Psoas muscle (tissue), 8 donors: Measurements from ENCODE around the gene DDX39B. TPM values are rescaled to one million over a fixed set of nuclear protein-coding genes. Genes with fewer than 3 reads are reported as not detected.

ENCODE experiments used
- ATAC-seq, 4 donors: fragments of 200-7000 bp; cut with Tn5 transposase; one replicate each; pipeline ENCODE4 v1.9.1; 2020; ENCODE audit warnings: moderate library complexity in 3 of 4, mild to moderate bottlenecking in 2 of 4
- DNase-seq, 2 donors: peaks; one replicate each; pipeline ENCODE4 v3.0.0-alpha.2; 2020
- H3K27ac ChIP-seq: fragments of 200-600 bp; one replicate; pipeline ENCODE4 v1.8.0; 2022
- H3K27me3 ChIP-seq, 3 donors: fragments of 200-600 bp in 1 of 3; one replicate each; pipeline versions ENCODE4 v1.6.1 to v1.8.0; 2013 to 2022; ENCODE audit warnings: low read length in 2 of 3, mild to moderate bottlenecking in 2 of 3, moderate library complexity in 1 of 3; ENCODE audit not compliant: insufficient read depth in 3 of 3
- H3K36me3 ChIP-seq, 2 donors: fragments of 200-600 bp in 1 of 2; one replicate each; pipeline versions ENCODE4 v1.6.1 to v1.8.0; 2013 to 2022; ENCODE audit warnings: low read depth in 1 of 2, mild to moderate bottlenecking in 1 of 2, moderate library complexity in 1 of 2; ENCODE audit not compliant: insufficient read depth in 1 of 2
- H3K4me1 ChIP-seq: fragments of 200-600 bp; one replicate; pipeline ENCODE4 v1.8.0; 2022
- H3K4me3 ChIP-seq: fragments of 200-600 bp; one replicate; pipeline ENCODE4 v1.8.0; 2022; ENCODE audit warnings: mild to moderate bottlenecking
- H3K9me3 ChIP-seq: fragments of 200-600 bp; one replicate; pipeline ENCODE4 v1.8.0; 2022
- WGBS, 3 donors: extraction: QIAGEN DNeasy Blood & Tissue Kit; methylation state at CpG; one replicate each; pipeline versions ENCODE4 v1.1.6 to v1.1.7; 2013; 5-methylcytosine and 5-hydroxymethylcytosine counted together
- intact Hi-C, 2 donors: fragments of 100-400 bp; cut with DNase I; formaldehyde crosslinking; loops; one replicate each; pipeline versions ENCODE4 v1.11.0 to v1.14.2; 2022
- polyA plus RNA-seq, 3 donors: library from polyadenylated mRNA; stranded (reverse); fragments of 200-250 nt; gene quantifications; one replicate each; pipeline ENCODE4 v1.2.3, GENCODE V29; 2013
- total RNA-seq, 4 donors: library from RNA; stranded (reverse); fragmentation: NEBNext Ultra II Directional in 2 of 4; extraction: Animal tissue kit (Norgen Biotek cat#: 25700) in 2 of 4; gene quantifications; one replicate each; pipeline versions ENCODE4 v1.2.1 to v1.2.4, GENCODE V29; 2021 to 2023
- TF ChIP-seq, protein P1 (sequence below): fragments of 200-600 bp; IDR thresholded peaks from one replicate; pipeline ENCODE4 v1.8.0; 2022; ENCODE audit warnings: antibody characterized with exemption
- donor health status: healthy with polysubstance abuse.
- donor health status: DM: no; HTN: no; CAD: no; lungs with moderate emphysema.
- donor health status: Bipolar disorder and iron deficiency.
- donor health status: healthy.
- donor health status: DM: yes; HTN: yes; CAD: no.
- donor health status: DM: no; HTN: no; CAD: no.
- donor health status: DM: no; HTN: no; CAD: no.
- donor health status: DM: yes; HTN: yes; CAD: no.

DDX39B gene
- total and polyA plus RNA-seq, 7 donors = 128 to 186 (median 148) TPM

DNA sequence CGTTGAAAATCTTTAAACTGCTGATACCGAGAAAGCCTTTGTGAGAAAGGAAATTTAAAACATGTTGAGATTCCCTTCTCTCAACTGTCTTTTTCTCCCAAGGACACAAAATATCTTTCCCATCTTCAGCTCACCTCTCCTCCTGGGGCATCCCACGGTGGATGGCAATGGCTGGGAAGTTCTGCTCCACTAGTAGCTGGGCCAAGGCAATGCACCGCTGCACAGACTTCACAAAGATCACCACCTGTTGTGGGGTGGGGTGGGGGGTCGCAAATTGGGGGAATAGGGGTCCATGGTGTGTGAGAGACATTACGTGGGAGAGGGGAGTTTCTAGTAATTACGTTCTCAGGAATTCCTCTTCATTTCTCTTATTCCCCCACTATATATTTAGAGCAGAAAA is 10.6 kb downstream of the DDX39B start:
- DNase-seq (no peak), ATAC-seq (no peak)
- TF ChIP-seq, protein P1, sequence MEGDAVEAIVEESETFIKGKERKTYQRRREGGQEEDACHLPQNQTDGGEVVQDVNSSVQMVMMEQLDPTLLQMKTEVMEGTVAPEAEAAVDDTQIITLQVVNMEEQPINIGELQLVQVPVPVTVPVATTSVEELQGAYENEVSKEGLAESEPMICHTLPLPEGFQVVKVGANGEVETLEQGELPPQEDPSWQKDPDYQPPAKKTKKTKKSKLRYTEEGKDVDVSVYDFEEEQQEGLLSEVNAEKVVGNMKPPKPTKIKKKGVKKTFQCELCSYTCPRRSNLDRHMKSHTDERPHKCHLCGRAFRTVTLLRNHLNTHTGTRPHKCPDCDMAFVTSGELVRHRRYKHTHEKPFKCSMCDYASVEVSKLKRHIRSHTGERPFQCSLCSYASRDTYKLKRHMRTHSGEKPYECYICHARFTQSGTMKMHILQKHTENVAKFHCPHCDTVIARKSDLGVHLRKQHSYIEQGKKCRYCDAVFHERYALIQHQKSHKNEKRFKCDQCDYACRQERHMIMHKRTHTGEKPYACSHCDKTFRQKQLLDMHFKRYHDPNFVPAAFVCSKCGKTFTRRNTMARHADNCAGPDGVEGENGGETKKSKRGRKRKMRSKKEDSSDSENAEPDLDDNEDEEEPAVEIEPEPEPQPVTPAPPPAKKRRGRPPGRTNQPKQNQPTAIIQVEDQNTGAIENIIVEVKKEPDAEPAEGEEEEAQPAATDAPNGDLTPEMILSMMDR = no peak
- no peaks in the 10 kb centered on the region for H3K27me3 ChIP-seq
- H3K9me3 ChIP-seq = no peaks in the 10 kb centered on the region
- intact Hi-C loops = no loop called here
- no peaks in the 10 kb centered on the region for H3K4me1 ChIP-seq
- 79 to 87% (median 85%) methylated on average over 7 of the region's 7 CpGs for WGBS, 3 donors
- H3K27ac ChIP-seq = no peak overlapping the region
- peaks cover 19 to 68% of the 10 kb centered on the region in 2 donors for H3K36me3 ChIP-seq
- no peak overlapping the region for H3K4me3 ChIP-seq

DNA sequence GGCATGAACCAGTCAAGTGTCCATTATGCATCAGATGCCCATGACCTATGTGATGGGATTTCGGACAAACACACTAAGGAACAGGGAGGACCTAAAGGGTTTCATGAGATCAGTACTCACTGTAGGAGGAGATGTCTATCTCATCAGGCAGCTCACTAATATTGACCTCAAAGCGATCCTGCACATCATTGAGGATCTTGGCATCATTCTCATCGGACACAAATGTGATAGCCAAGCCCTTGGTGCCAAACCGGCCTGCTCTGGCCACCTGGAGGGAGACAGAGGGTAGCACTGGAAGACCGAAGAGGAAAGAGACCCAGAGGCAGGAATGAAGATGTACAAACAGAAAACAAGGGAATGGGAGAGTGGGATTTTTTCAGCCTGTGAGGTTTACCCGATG is 11.1 kb downstream of the DDX39B start:
- no peaks in the 10 kb centered on the region for H3K4me1 ChIP-seq
- H3K4me3 ChIP-seq = no peak overlapping the region
- WGBS, 3 donors = 40 to 63% (median 48%) methylated on average over 5 to 6 of the region's 6 CpGs
- TF ChIP-seq, protein P1 = no peak
- DNase-seq (no peak), ATAC-seq (no peak)
- no peak overlapping the region for H3K27ac ChIP-seq
- H3K9me3 ChIP-seq = no peaks in the 10 kb centered on the region
- intact Hi-C loops = no loop called here
- H3K27me3 ChIP-seq = no peaks in the 10 kb centered on the region
- H3K36me3 ChIP-seq = peaks cover 16 to 63% of the 10 kb centered on the region in 2 donors

DNA sequence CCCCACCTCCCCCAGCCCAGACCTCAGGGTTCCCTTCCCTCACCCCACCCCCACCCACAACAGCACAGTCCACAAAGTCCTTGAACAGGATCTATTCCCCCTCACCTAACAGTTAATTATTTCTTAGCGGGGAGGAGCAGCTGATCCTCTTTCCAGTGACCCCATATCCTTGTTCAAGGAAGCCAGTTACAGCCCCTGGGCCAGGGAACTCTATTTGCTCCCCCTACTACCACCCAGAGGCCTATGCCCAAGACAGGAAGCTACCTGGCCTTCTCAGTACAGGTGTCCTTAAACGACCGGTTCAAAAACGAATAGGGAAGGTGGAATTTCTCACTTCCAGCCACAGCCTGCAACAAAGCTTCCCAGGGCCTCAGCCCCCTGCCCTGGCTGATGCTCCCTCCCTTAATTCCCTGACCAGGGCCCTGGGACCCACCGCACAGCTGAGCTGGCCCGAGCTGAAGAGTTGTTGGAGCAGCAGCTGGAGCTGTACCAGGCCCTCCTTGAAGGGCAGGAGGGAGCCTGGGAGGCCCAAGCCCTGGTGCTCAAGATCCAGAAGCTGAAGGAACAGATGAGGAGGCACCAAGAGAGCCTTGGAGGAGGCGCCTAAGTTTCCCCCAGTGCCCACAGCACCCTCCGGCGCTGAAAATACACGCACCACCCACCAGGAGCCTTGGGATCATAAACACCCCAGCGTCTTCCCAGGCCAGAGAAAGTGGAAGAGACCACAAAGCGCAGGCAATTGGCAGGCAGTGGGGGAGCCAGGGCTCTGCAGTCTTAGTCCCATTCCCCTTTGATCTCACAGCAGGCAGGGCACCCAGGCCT is 12.3 kb downstream of the DDX39B start:
- no peaks in the 10 kb centered on the region for H3K9me3 ChIP-seq
- DNase-seq (no peak), ATAC-seq (peak; percentile 17 to 36 (median 28))
- peaks cover 10 to 52% of the 10 kb centered on the region in 2 donors for H3K36me3 ChIP-seq
- no peak overlapping the region for H3K4me3 ChIP-seq
- TF ChIP-seq, protein P1 = no peak
- intact Hi-C loops = no loop called here
- H3K27ac ChIP-seq = no peak overlapping the region
- no peaks in the 10 kb centered on the region for H3K4me1 ChIP-seq
- 40 to 45% (median 44%) methylated on average over 12 of the region's 12 CpGs for WGBS, 3 donors
- H3K27me3 ChIP-seq = no peaks in the 10 kb centered on the region

DNA sequence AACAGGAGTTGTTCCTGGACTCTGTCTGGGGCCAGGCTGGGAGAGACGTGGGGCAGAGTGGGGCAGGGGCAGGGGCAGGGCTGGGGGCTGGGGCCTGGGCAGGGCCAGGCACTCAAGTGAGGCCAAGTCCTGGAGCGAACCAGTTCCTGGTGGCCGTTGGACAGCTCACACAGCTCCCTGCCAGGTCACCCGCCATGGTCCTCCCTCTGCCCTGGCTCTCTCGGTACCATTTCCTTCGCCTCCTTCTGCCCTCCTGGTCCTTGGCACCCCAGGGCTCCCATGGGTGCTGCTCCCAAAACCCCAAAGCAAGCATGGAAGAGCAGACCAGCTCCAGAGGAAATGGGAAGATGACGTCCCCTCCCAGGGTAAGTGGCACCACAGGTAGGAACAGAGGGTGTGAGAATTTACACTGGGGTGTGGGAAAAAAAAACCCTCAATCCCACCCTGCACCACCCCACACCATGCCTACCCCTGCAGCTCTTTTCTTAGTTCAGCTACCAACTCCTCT is 12.9 kb downstream of the DDX39B start, which contains the start of gene MCCD1:
MCCD1 (plus strand) TSS at position 142 of the 508 bp plus-strand sequence; CDS start at position 195, 53 bp downstream.
- Histone ChIP-seq H3K36me3 (peaks cover 10 to 45% of the 10 kb centered on the region in 2 donors), H3K27ac (no peak within 1 kb of the TSS), H3K4me3 (no peak within 1 kb of the TSS), H3K4me1 (no peaks in the 10 kb centered on the region), H3K9me3 (no peaks in the 10 kb centered on the region), H3K27me3 (no peaks in the 10 kb centered on the region)
- peak; percentile 28 to 55 (median 40) for ATAC-seq
- WGBS, 3 donors = 45 to 63% (median 61%) methylated on average over 5 to 7 of the region's 7 CpGs
- TF ChIP-seq, protein P1 = no peak
- intact Hi-C loops = no loop called here
- no peak for DNase-seq
